ENCODE data around the gene LTBP2. TPM values are rescaled to one million over a fixed set of nuclear protein-coding genes. Genes with fewer than 3 reads are reported as not detected.

Gene LTBP2
- total RNA-seq, 1 donor: 157 TPM

DNA sequence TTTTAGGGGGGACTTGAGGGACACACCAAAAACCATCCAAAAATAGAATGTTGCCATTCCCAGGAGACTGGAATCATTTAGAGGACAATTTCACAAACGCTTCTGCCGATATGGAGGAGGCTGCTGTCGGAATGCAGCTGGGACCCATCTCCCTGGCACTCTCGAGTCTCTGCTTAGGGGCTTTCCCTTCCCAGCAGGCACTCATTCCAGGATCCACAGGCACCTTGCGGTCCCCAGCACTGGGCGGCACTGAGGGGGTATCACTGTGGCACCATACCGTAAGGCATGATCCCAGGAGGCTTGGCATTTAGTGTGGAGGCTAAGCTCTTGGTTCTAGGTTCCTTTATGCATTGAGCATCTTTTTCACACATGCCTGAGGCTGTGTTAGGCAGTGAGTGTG lies 36.6 kb upstream of the LTBP2 start:
- TF ChIP-seq, protein P1, sequence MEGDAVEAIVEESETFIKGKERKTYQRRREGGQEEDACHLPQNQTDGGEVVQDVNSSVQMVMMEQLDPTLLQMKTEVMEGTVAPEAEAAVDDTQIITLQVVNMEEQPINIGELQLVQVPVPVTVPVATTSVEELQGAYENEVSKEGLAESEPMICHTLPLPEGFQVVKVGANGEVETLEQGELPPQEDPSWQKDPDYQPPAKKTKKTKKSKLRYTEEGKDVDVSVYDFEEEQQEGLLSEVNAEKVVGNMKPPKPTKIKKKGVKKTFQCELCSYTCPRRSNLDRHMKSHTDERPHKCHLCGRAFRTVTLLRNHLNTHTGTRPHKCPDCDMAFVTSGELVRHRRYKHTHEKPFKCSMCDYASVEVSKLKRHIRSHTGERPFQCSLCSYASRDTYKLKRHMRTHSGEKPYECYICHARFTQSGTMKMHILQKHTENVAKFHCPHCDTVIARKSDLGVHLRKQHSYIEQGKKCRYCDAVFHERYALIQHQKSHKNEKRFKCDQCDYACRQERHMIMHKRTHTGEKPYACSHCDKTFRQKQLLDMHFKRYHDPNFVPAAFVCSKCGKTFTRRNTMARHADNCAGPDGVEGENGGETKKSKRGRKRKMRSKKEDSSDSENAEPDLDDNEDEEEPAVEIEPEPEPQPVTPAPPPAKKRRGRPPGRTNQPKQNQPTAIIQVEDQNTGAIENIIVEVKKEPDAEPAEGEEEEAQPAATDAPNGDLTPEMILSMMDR (IDR thresholded peaks at IDR 0.05; ENCODE audit: insufficient read depth, low read length): no peak
- no peak for DNase-seq (ENCODE audit: low read depth)
- H3K4me3 ChIP-seq (ENCODE audit: low read depth, low read length): no peak overlapping the region

DNA sequence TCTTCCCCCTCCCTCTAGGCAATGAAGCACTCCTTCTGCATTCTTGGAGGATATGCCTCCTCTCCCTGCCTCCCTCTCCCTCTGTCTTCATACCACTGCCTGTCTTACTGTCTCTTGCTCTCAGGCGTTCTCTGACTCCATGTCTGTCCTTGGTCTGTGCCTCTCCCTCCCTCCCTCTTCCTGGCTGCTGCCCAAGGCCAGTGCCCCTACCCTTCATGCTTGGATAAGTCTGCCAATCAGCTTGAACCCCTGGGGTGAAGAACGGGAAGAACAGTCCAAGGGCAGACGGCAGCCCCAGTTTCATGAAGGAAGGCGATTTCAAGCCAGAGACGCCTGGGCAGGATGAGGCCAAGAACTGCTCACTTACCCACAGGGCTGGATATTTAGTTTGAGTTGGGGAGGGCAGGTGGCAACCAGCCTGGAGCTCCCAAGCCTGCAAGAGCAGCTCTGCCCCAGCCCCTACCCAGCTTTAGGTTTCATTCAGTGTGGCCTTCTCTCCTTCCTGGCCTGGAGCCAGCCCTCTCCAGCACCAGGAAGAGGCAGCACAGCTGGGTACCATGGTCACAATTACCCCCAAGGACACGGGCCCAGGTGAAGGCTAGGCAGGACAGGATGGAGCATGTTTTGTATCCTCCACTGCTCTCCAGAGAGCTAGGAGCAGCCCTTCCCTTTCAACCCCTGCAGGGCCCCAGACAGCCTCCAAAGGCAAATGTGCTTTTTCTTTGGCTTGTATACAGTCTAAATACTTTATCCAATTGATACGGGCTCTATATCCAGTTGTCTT lies 35.8 kb upstream of the LTBP2 start:
- no peak overlapping the region for H3K4me3 ChIP-seq (ENCODE audit: low read depth, low read length)
- TF ChIP-seq, protein P1 (IDR thresholded peaks at IDR 0.05; ENCODE audit: insufficient read depth, low read length): no peak
- peak; percentile 19 for DNase-seq (ENCODE audit: low read depth)

DNA sequence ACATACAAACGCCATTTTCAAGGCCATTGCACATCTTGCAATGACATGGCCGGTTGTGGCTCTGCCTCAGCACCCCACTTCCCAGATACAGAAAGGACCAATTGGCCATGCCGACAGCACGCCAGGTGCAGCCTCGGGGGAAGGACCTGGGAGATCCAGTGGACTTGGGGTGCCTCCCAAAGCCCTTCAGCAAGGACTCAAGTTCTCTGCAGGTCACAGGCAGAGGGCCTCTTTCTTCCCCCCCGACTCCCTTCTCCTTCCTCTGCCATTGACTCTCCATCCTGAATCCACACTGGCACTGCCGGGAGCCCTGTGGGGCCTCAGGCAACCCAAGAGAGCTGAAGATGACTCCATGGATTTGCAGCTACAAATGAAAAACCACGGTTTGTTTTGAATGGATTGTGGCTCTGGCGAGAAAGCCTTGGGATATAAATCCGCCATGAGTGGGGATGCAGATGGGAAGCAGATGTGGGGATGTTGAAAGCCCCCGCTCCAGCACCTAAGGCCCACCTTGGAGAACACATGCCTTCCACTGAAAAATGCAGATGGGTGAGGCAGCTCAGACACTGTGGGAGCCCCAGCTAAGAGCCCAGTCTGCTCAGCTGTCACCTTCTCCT lies 35.1 kb upstream of the LTBP2 start:
- TF ChIP-seq, protein P1 (IDR thresholded peaks at IDR 0.05; ENCODE audit: insufficient read depth, low read length): no peak
- H3K4me3 ChIP-seq (ENCODE audit: low read depth, low read length): no peak overlapping the region
- DNase-seq (ENCODE audit: low read depth): no peak

DNA sequence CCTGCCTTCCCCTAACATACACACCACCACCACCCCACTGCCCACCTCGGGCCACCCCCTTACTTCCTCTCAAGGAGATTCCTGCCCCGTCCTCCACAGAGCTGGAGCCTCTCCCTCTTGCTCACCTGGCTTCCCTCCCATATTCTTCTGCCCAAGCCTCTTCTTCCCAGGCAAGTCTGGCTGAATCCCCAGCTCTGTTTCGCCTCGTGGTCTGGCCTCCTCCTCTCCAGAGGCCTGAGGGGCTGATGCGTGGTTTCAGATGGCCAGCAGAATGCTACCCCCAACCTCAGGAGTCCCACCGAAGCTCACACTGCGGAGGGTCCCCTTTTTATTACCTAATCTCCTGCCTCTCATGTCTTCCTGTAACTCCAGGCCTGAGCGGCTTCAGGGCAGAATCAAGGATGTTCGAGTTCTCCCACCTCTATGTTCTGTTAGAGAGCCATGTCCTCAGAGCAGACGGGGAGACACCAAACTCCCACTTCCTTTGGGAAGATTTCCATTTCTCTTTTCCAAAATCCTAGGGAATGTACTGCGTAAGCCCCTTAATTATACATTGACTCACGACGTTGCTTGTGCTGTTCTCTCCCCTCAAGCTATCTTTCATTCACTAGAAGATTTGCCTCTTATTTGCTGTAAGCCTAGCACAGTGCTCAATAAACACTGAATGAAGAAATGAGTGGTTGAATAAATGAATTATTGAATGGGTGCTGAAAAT lies 33.9 kb upstream of the LTBP2 start:
- no peak overlapping the region for H3K4me3 ChIP-seq (ENCODE audit: low read depth, low read length)
- peak; percentile 31 for DNase-seq (ENCODE audit: low read depth)
- TF ChIP-seq, protein P1 (IDR thresholded peaks at IDR 0.05; ENCODE audit: insufficient read depth, low read length): no peak

DNA sequence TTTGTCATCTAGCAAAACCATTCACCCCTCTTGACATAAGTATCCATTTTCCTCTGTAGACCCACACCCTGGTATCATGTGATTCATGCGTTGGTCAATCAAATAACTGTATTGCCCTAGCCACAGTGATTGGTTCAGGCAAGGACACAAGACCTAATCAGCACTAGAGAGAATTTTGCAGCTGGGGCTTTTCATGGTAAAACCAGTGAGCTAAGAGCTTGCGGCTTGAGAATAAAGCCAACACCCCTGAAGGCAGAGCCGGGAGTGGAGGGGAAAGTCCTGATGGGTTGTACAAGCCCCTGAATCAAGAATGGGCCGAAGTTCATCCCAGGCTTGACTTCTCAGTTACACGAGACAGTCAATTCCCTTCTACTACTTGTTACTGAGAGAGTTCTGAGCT lies 33.2 kb upstream of the LTBP2 start:
- peak; percentile 43 for DNase-seq (ENCODE audit: low read depth)
- H3K4me3 ChIP-seq (ENCODE audit: low read depth, low read length): no peak overlapping the region
- TF ChIP-seq, protein P1 (IDR thresholded peaks at IDR 0.05; ENCODE audit: insufficient read depth, low read length): no peak

DNA sequence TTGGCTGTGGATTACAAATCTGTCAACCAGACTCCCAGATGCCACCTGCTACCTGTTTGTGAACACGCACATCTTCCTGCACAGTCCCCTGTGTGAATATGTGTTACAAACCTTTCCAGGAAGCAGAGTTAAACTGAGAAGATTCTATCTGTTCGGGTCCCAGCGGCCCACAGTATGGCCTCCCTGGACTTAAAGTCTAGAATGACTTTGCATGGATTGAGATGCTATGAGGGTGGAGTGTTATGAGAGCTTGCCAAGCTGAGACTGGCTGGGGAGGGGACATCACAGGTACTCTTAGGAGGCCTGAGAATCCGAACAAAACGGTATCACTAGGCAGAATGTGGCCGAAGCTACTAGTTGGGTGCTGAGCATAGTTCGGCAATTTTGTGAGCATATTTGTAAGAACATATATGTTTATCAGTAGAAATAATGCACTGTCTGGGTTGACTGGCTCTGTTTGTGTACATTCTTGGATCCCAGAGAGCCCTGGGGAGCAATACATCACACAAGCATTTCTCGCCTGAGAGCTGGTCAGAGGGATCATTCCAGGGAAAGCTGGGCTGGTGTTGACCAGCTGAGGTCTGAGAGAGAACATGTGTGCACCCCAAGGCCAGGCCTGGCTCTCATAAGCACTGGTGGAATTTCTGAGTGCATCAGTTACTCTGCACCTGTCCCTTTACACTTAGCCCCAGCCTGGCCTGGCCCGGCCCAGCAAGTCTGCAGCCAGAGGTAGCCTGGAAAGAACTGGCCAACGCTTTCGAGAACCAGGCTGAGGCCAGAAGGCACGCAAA lies 29.8 kb upstream of the LTBP2 start:
- TF ChIP-seq, protein P1 (IDR thresholded peaks at IDR 0.05; ENCODE audit: insufficient read depth, low read length): no peak
- peak; percentile 79 for DNase-seq (ENCODE audit: low read depth)
- no peak overlapping the region for H3K4me3 ChIP-seq (ENCODE audit: low read depth, low read length)

All from fibroblast of the aortic adventitia (primary cell).